ENCODE data around the gene PDE8B. TPM values are rescaled to one million over a fixed set of nuclear protein-coding genes. Genes with fewer than 3 reads are reported as not detected.

PDE8B gene
- total and polyA plus RNA-seq, 12 donors = 0.27 to 5.6 (median 1.4) TPM

DNA sequence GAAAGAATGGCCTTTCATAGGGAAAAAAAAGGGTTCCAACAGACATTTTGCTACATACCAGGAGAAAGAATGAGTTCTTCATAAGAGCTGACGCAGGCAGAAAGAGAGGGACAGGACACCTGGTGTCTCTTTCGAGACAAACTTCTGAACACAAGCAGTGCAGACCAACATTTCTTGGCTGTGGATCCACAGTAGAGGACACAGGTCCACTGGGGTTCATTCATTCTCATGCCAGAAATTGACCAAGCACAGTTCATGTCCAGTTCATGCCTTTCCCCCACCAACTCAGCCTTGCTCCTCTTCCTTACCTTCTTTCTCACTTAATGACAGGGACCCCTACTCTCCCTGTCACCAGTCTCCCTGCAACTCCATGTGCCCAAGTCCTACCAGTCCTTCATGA lies 144.0 kb downstream of the PDE8B start:
- TF ChIP-seq, protein P1, sequence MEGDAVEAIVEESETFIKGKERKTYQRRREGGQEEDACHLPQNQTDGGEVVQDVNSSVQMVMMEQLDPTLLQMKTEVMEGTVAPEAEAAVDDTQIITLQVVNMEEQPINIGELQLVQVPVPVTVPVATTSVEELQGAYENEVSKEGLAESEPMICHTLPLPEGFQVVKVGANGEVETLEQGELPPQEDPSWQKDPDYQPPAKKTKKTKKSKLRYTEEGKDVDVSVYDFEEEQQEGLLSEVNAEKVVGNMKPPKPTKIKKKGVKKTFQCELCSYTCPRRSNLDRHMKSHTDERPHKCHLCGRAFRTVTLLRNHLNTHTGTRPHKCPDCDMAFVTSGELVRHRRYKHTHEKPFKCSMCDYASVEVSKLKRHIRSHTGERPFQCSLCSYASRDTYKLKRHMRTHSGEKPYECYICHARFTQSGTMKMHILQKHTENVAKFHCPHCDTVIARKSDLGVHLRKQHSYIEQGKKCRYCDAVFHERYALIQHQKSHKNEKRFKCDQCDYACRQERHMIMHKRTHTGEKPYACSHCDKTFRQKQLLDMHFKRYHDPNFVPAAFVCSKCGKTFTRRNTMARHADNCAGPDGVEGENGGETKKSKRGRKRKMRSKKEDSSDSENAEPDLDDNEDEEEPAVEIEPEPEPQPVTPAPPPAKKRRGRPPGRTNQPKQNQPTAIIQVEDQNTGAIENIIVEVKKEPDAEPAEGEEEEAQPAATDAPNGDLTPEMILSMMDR (IDR thresholded peaks at IDR 0.05) = no peak
- H3K4me3 ChIP-seq = no peak overlapping the region
- DNase-seq (no peak), ATAC-seq (no peak)
- intact Hi-C loops (cut with DNase I) = no loop called here
- no peaks in the 10 kb centered on the region for H3K27me3 ChIP-seq
- no peaks in the 10 kb centered on the region for H3K36me3 ChIP-seq
- WGBS, 2 donors = 93 to 98% methylated on average over 2 of the region's 2 CpGs
- no peaks in the 10 kb centered on the region for H3K4me1 ChIP-seq
- no peaks in the 10 kb centered on the region for H3K9me3 ChIP-seq
- H3K27ac ChIP-seq = no peak overlapping the region

DNA sequence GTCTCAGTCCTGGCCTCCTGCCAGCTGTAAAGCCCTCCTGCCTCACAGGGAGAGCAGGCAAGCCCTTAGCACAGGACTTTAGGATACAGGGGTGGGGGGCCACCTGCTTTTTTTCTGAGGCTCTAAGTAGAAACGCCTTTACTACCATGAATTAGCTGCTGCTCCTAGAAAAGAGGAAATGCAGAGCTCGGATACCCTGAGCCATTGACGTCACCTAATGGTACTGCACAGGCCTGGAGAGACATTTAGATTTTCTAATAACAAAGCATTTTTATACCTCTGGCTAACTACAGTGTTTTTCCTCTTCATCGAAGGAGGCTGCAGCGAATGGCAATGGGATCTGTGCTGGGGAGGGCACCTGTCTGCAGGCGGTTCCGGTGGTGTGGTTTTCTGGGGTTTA lies 144.6 kb downstream of the PDE8B start:
- TF ChIP-seq, protein P1 (IDR thresholded peaks at IDR 0.05) = no peak
- Histone ChIP-seq H3K27me3 (no peaks in the 10 kb centered on the region), H3K4me3 (no peak overlapping the region), H3K36me3 (no peaks in the 10 kb centered on the region), H3K9me3 (no peaks in the 10 kb centered on the region), H3K4me1 (no peaks in the 10 kb centered on the region), H3K27ac (no peak overlapping the region)
- intact Hi-C loops (cut with DNase I) = no loop called here
- DNase-seq (no peak), ATAC-seq (no peak)
- 91 to 94% methylated on average over 7 of the region's 7 CpGs for WGBS, 2 donors

DNA sequence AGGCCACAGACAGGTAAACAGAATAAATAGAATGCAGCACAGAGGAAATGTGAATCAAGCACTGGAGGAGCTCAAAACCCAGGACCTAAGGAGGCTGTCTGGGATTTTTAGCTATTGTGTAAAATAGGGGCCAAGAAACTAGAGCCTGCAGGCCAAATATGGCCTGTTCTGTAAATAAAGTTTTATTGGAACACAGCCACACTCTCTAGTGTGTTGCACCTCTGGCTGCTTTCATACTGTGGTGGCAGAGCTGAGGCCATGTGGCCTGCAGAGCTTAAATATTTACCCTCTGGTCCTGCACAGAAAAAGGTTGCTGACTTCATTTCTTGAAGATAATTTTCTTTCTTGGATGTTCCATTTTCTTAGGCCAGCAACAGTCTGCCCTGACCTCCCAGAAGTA lies 145.3 kb downstream of the PDE8B start:
- no peak overlapping the region for H3K27ac ChIP-seq
- DNase-seq = no peak
- intact Hi-C loops (cut with DNase I) = no loop called here

DNA sequence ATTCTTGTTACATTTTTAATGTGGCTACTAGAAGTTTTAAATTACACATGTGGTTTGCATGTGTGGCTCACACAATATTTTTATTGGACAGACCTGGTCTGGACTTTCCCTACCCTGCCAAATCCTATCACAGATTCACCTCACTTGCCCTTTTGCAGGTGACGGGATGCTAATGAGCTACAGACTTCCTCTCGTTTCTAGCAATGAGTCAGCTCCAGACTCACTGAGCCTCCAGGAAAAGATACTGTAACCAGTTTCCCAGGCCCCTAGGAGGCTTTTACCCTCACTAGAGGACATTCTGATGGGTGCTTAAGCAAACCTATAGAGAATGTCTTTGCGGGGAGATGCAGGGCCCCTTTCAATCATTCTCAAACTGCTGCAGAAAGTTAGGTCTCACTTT lies 146.3 kb downstream of the PDE8B start:
- 69 to 70% methylated on average over 3 of the region's 3 CpGs for WGBS, 2 donors
- Histone ChIP-seq H3K4me3 (no peak overlapping the region), H3K27ac (no peak overlapping the region), H3K27me3 (no peaks in the 10 kb centered on the region), H3K36me3 (no peaks in the 10 kb centered on the region), H3K4me1 (peaks cover 0 to 11% (median 0%) of the 10 kb centered on the region in 9 donors), H3K9me3 (no peaks in the 10 kb centered on the region)
- intact Hi-C loops (cut with DNase I) = no loop called here
- TF ChIP-seq, protein P1 (IDR thresholded peaks at IDR 0.05) = no peak
- ATAC-seq (no peak), DNase-seq (no peak)

More for the DNA sequence above, 145.3 kb downstream of the PDE8B start:
- Histone ChIP-seq H3K4me1 (peaks cover 0 to 6% (median 0%) of the 10 kb centered on the region in 9 donors), H3K4me3 (no peak overlapping the region), H3K27me3 (no peaks in the 10 kb centered on the region), H3K36me3 (no peaks in the 10 kb centered on the region), H3K9me3 (no peaks in the 10 kb centered on the region)
- ATAC-seq = no peak
- TF ChIP-seq, protein P1 (IDR thresholded peaks at IDR 0.05) = no peak

Measured in heart right ventricle (tissue), 16 donors.